Neuronal stem cell (in vitro differentiated cells): ENCODE measurements around the gene EXOG. TPM values are rescaled to one million over a fixed set of nuclear protein-coding genes. Genes with fewer than 3 reads are reported as not detected.

Experiments
- small RNA-seq: library from polyadenylated mRNA; stranded (forward); fragments of <200 nt; extraction: miRNeasy Mini kit (QIAGEN cat#:217004); gene quantifications from one replicate; pipeline ENCODE3, GENCODE V24; 2013; ENCODE audit not compliant: insufficient read depth

Gene EXOG

Small RNA genes within 50 kb of the gene (small RNA-seq; reads per million reads assigned to genes)
- gene RF00019, result not detected
